OCI-LY7 (cell line): Measurements from ENCODE around the gene IDH3B. TPM values are rescaled to one million over a fixed set of nuclear protein-coding genes. Genes with fewer than 3 reads are reported as not detected.

Experiments used
- BruUV-seq: library from RNA; stranded (reverse); fragments of 400-500 nt; replicated peaks from 2 replicates; lab custom pipeline; 2021; lab: Mats Ljungman, UMichigan
- CTCF ChIA-PET: fragments of 300-600 bp; sonication (Branson Sonifier 250); formaldehyde crosslinking; loops from one replicate; lab custom pipeline; 2022; ENCODE audit warnings: antibody characterized with exemption; ENCODE audit not compliant: unreplicated experiment; lab: Charles Lee
- POLR2A ChIA-PET: fragments of 300-600 bp; sonication (Branson Sonifier 250); formaldehyde crosslinking; loops from one replicate; lab custom pipeline; 2022; ENCODE audit warnings: antibody characterized with exemption; lab: Charles Lee
- DNase-seq: peaks from one replicate; pipeline ENCODE4 v3.0.0-alpha.2; 2015; ENCODE audit warnings: low spot score
- H2AFZ ChIP-seq: fragments of 200-600 bp; sonication (generic), shearing (Covaris generic); 2 replicates; pipeline ENCODE4 v1.6.1; 2014; ENCODE audit warnings: mild to moderate bottlenecking, antibody characterized with exemption, low read length, moderate library complexity
- H3K27ac ChIP-seq: fragments of 200-600 bp; sonication (generic); 2 replicates; pipeline ENCODE4 v1.5.1; 2014; ENCODE audit warnings: mixed run types, low read depth, mild to moderate bottlenecking, moderate library complexity, low read length, inconsistent platforms; ENCODE audit not compliant: poor library complexity, severe bottlenecking
- H3K36me3 ChIP-seq: fragments of 200-600 bp; sonication (generic); 2 replicates; pipeline ENCODE4 v1.6.1; 2014; ENCODE audit warnings: mild to moderate bottlenecking, antibody characterized with exemption, low read length, moderate library complexity, mixed read lengths; ENCODE audit not compliant: insufficient read depth
- H3K4me1 ChIP-seq: fragments of 200-600 bp; sonication (generic); 2 replicates; pipeline ENCODE4 v1.5.1; 2014; ENCODE audit warnings: mild to moderate bottlenecking, low read length; ENCODE audit not compliant: insufficient read depth, poor library complexity, severe bottlenecking
- H3K4me2 ChIP-seq: fragments of 200-600 bp; sonication (generic); 2 replicates; pipeline ENCODE4 v1.6.1; 2014; ENCODE audit warnings: mild to moderate bottlenecking, low read length
- H3K4me3 ChIP-seq: fragments of 200-600 bp; sonication (generic); 2 replicates; pipeline ENCODE4 v1.5.1; 2014; ENCODE audit warnings: mild to moderate bottlenecking, low read depth, low read length; ENCODE audit not compliant: poor library complexity, severe bottlenecking
- H3K79me2 ChIP-seq: fragments of 200-600 bp; sonication (generic); 2 replicates; pipeline ENCODE4 v1.6.1; 2016; ENCODE audit warnings: low read depth, mild to moderate bottlenecking, low read length, moderate library complexity, mixed read lengths; ENCODE audit not compliant: insufficient read depth
- H3K9me2 ChIP-seq: fragments of 200-600 bp; sonication (generic); 2 replicates; pipeline ENCODE4 v1.6.1; 2016; ENCODE audit warnings: mild to moderate bottlenecking, low read length, mixed read lengths; ENCODE audit not compliant: insufficient read depth
- H3K9me3 ChIP-seq: fragments of 200-600 bp; sonication (generic); 2 replicates; pipeline ENCODE4 v1.6.1; 2014; ENCODE audit warnings: mild to moderate bottlenecking, mixed run types, low read length, mixed read lengths
- H4K20me1 ChIP-seq: fragments of 200-600 bp; sonication (generic); 2 replicates; pipeline ENCODE4 v1.6.1; 2014; ENCODE audit warnings: mild to moderate bottlenecking, antibody characterized with exemption, low read length, moderate library complexity, mixed read lengths; ENCODE audit not compliant: insufficient read depth
- CTCF ChIP-seq: fragments of 200-600 bp; sonication (generic); conservative IDR thresholded peaks from 2 replicates; pipeline ENCODE4 v1.5.1; 2014; ENCODE audit warnings: mild to moderate bottlenecking, antibody characterized with exemption, low read length, moderate library complexity, mixed read lengths
- EZH2phosphoT487 ChIP-seq: fragments of 200-600 bp; sonication (generic); IDR thresholded peaks from 2 replicates; pipeline ENCODE4 v1.6.1; 2018; ENCODE audit warnings: low read depth, borderline replicate concordance, mild to moderate bottlenecking, mixed run types, antibody characterized with exemption, low read length, moderate library complexity, mixed read lengths
- intact Hi-C: fragments of 100-400 bp; cut with micrococcal nuclease; formaldehyde crosslinking; loops from one replicate; pipeline ENCODE4 v1.10.0; 2022; ENCODE audit not compliant: unreplicated experiment
- total RNA-seq, 2 experiments: library from RNA; depleted of rRNA in 1 of 2; stranded (reverse); fragments of >200 nt in 1 of 2; shearing (Covaris generic) in 1 of 2; gene quantifications; 2 replicates each; pipeline ENCODE4 v1.2.3, GENCODE V29; 2014 to 2022

Gene IDH3B
- total RNA-seq, 2 experiments from 2014 or later = 142 to 154 TPM

GRCh38 chr20:2690718-2691117 is 26.7 kb upstream of the IDH3B start:
- H3K4me3 ChIP-seq = no peak overlapping the region
- no peaks in the 10 kb centered on the region for H3K79me2 ChIP-seq
- H3K9me3 ChIP-seq = no peaks in the 10 kb centered on the region
- H3K4me2 ChIP-seq = no peak overlapping the region
- no peak for DNase-seq
- H2AFZ ChIP-seq = no peak overlapping the region
- H3K27ac ChIP-seq = no peak overlapping the region
- intact Hi-C loops = no loop called here
- no TSS peak for BruUV-seq
- H4K20me1 ChIP-seq = no peaks in the 10 kb centered on the region
- no peak for TF ChIP-seq EZH2phosphoT487
- TF ChIP-seq CTCF = no peak
- ChIA-PET CTCF (no interaction called here), POLR2A (no interaction called here)
- H3K9me2 ChIP-seq = no peaks in the 10 kb centered on the region
- H3K4me1 ChIP-seq = no peaks in the 10 kb centered on the region
- no peaks in the 10 kb centered on the region for H3K36me3 ChIP-seq

- POLR2A ChIA-PET = no interaction called here
- Histone ChIP-seq H3K4me3 (no peak overlapping the region), H4K20me1 (no peaks in the 10 kb centered on the region), H3K79me2 (no peaks in the 10 kb centered on the region), H3K4me1 (no peaks in the 10 kb centered on the region), H3K36me3 (no peaks in the 10 kb centered on the region), H3K4me2 (no peak overlapping the region), H3K9me2 (no peaks in the 10 kb centered on the region), H2AFZ (no peak overlapping the region), H3K9me3 (no peaks in the 10 kb centered on the region), H3K27ac (no peak overlapping the region)
- CTCF ChIA-PET = no interaction called here
- intact Hi-C loops = no loop called here
- TF ChIP-seq EZH2phosphoT487 (no peak), CTCF (no peak)
- DNase-seq = no peak
- BruUV-seq = no TSS peak
These were observed 26.2 kb upstream of the IDH3B start for GRCh38 chr20:2690213-2690612.

- POLR2A ChIA-PET = interaction anchor here (0.7 to 1.1 kb wide), 2 partner anchors 24 to 44 kb away, joined by 3 read pairs; partner anchors contain the start of gene IDH3B
- H3K4me3 ChIP-seq = no peak overlapping the region
- BruUV-seq = no TSS peak
- H3K9me2 ChIP-seq = no peaks in the 10 kb centered on the region
- DNase-seq = peak; percentile 49
- no peaks in the 10 kb centered on the region for H4K20me1 ChIP-seq
- CTCF ChIA-PET = interaction anchor here (0.6 kb wide), 1 partner anchor 310 kb away, joined by 7 read pairs; no protein-coding TSS in a partner anchor
- no peaks in the 10 kb centered on the region for H3K36me3 ChIP-seq
- no peaks in the 10 kb centered on the region for H3K9me3 ChIP-seq
- peak; percentile 84 for TF ChIP-seq CTCF
- TF ChIP-seq EZH2phosphoT487 = no peak
- intact Hi-C loops = loop anchor here (1.0 kb wide), 1 partner anchor 55 kb away; no protein-coding TSS in a partner anchor
- no peak overlapping the region; the same call in 1 of the 2 replicates for H2AFZ ChIP-seq
- no peaks in the 10 kb centered on the region for H3K79me2 ChIP-seq
- no peak overlapping the region for H3K27ac ChIP-seq
- no peaks in the 10 kb centered on the region for H3K4me1 ChIP-seq
- no peak overlapping the region; the same call in 1 of the 2 replicates for H3K4me2 ChIP-seq
These were observed 24.1 kb upstream of the IDH3B start for GRCh38 chr20:2688041-2688591.
